Measurements from ENCODE around the gene ADAMTS10.

The ADAMTS10 gene

GRCh38 chr19:8614455-8614854 lies 3.9 kb upstream of the ADAMTS10 start:
- no peak for DNase-seq
- no peak overlapping the region for H3K27ac ChIP-seq
- no peak overlapping the region for H3K4me3 ChIP-seq (ENCODE audit: low read depth, low read length)
- in situ Hi-C loops (cut with HindIII; ENCODE audit: low pct_ligation_motif_present, low sequenced_read_pairs), result no loop called here
- H3K27me3 ChIP-seq (replicated peaks), result no peaks in the 10 kb centered on the region
- no peaks in the 10 kb centered on the region for H3K36me3 ChIP-seq (replicated peaks)
- TF ChIP-seq, protein P1, sequence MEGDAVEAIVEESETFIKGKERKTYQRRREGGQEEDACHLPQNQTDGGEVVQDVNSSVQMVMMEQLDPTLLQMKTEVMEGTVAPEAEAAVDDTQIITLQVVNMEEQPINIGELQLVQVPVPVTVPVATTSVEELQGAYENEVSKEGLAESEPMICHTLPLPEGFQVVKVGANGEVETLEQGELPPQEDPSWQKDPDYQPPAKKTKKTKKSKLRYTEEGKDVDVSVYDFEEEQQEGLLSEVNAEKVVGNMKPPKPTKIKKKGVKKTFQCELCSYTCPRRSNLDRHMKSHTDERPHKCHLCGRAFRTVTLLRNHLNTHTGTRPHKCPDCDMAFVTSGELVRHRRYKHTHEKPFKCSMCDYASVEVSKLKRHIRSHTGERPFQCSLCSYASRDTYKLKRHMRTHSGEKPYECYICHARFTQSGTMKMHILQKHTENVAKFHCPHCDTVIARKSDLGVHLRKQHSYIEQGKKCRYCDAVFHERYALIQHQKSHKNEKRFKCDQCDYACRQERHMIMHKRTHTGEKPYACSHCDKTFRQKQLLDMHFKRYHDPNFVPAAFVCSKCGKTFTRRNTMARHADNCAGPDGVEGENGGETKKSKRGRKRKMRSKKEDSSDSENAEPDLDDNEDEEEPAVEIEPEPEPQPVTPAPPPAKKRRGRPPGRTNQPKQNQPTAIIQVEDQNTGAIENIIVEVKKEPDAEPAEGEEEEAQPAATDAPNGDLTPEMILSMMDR (IDR thresholded peaks at IDR 0.05; ENCODE audit: low read depth, low read length, missing control alignments), result no peak

DNA sequence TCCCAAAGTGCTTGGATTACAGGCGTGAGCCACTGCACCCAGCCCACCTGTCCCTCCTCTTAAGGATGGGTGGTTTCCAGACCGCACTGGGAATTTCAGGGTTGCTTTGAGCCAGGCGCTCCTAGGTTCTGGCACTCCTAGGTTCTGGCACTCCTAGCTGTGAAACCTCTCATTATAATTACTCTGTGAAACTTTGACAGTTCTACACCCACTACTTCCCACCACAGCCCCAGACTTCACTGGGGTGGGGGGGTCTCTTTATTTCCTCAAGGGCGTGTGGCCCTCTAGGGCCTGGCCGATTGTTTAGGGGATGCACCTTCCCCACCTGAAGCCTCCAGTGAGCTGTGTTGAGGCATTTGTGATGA lies 2.3 kb upstream of the ADAMTS10 start:
- peaks cover 2% of the 10 kb centered on the region for H3K36me3 ChIP-seq (replicated peaks)
- H3K27me3 ChIP-seq (replicated peaks), result no peaks in the 10 kb centered on the region
- DNase-seq, result no peak
- TF ChIP-seq, protein P1 (IDR thresholded peaks at IDR 0.05; ENCODE audit: low read depth, low read length, missing control alignments), result no peak
- in situ Hi-C loops (cut with HindIII; ENCODE audit: low pct_ligation_motif_present, low sequenced_read_pairs), result no loop called here
- no peak overlapping the region for H3K4me3 ChIP-seq (ENCODE audit: low read depth, low read length)
- H3K27ac ChIP-seq, result peak overlapping the region; percentile 80

GRCh38 chr19:8611877-8612806 lies 1.6 kb upstream of the ADAMTS10 start:
- H3K27me3 ChIP-seq (replicated peaks), result no peaks in the 10 kb centered on the region
- no peak overlapping the region for H3K4me3 ChIP-seq (ENCODE audit: low read depth, low read length)
- peak; percentile 96 for DNase-seq
- in situ Hi-C loops (cut with HindIII; ENCODE audit: low pct_ligation_motif_present, low sequenced_read_pairs), result no loop called here
- TF ChIP-seq, protein P1 (IDR thresholded peaks at IDR 0.05; ENCODE audit: low read depth, low read length, missing control alignments), result no peak
- peak overlapping the region; percentile 80 for H3K27ac ChIP-seq
- peaks cover 2% of the 10 kb centered on the region for H3K36me3 ChIP-seq (replicated peaks)

DNA sequence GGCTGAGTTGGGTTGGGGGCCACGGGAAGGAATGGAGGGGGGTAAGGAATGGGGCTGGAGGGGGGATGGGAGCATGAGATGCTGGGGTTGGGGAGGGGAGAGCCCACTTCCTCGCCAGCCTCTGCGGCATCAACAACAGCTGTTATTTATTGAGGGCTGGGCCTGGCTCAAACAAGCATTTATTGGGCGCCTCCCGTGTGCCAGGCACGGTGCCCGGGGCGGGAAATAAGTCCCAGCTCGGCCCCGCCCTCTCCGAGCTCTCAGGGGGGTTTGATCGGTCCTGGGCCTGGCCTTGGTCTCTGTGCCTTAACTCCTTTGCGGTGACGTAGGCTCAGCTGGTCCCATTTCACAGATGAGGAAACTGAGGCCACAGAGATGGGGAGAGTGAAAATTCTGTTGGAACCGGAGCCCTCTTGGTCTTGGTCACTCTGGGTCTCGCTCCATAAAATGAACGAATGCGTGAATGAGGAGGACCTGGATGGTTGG lies 919 bp upstream of the ADAMTS10 start:
- TF ChIP-seq, protein P1 (IDR thresholded peaks at IDR 0.05; ENCODE audit: low read depth, low read length, missing control alignments), result no peak
- H3K27me3 ChIP-seq (replicated peaks), result no peaks in the 10 kb centered on the region
- DNase-seq, result no peak
- H3K4me3 ChIP-seq (ENCODE audit: low read depth, low read length), result no peak overlapping the region
- peak overlapping the region; percentile 80 for H3K27ac ChIP-seq
- in situ Hi-C loops (cut with HindIII; ENCODE audit: low pct_ligation_motif_present, low sequenced_read_pairs), result no loop called here
- H3K36me3 ChIP-seq (replicated peaks), result peaks cover 2% of the 10 kb centered on the region

- Histone ChIP-seq H3K4me3 (ENCODE audit: low read depth, low read length) (no peak overlapping the region), H3K27me3 (replicated peaks) (no peaks in the 10 kb centered on the region), H3K36me3 (replicated peaks) (peaks cover 2% of the 10 kb centered on the region), H3K27ac (peak overlapping the region; percentile 77)
- no peak for DNase-seq
- TF ChIP-seq, protein P1 (IDR thresholded peaks at IDR 0.05; ENCODE audit: low read depth, low read length, missing control alignments), result no peak
- in situ Hi-C loops (cut with HindIII; ENCODE audit: low pct_ligation_motif_present, low sequenced_read_pairs), result no loop called here
Observed at GRCh38 chr19:8610936-8611300, 403 bp upstream of the ADAMTS10 start.

All from brain microvascular endothelial cell (primary cell).